OCI-LY3 (cell line): Measurements from ENCODE around the gene ANK2.

Source experiments
- H2AFZ ChIP-seq: fragments of 200-600, 300-600 bp; shearing (Covaris generic); 2 replicates; pipeline ENCODE4 v1.6.0; 2014; ENCODE audit warnings: antibody characterized with exemption, low read depth, low read length
- H3K27ac ChIP-seq: fragments of 200-600, 300-600 bp; sonication (generic); 2 replicates; pipeline ENCODE4 v1.5.1; 2014; ENCODE audit warnings: mild to moderate bottlenecking, low read length, moderate library complexity, mixed read lengths
- H3K27me3 ChIP-seq: fragments of 200-600, 300-600 bp; sonication (generic); 2 replicates; pipeline ENCODE4 v1.6.1; 2014; ENCODE audit warnings: low read depth, low read length, mixed read lengths
- H3K36me3 ChIP-seq: fragments of 200-600, 300-600 bp; sonication (generic); replicated peaks from 2 replicates; pipeline ENCODE3; 2014; ENCODE audit warnings: low read depth, low read length, mixed read lengths
- H3K4me1 ChIP-seq: fragments of 300-600, 200-600 bp; sonication (generic); 2 replicates; pipeline ENCODE4 v1.6.1; 2014; ENCODE audit warnings: low read length, mixed read lengths
- H3K4me2 ChIP-seq: fragments of 200-600, 300-600 bp; sonication (generic); 2 replicates; pipeline ENCODE4 v1.6.1; 2014; ENCODE audit warnings: low read length, mixed read lengths
- H3K4me3 ChIP-seq: fragments of 300-600, 200-600 bp; sonication (generic); 2 replicates; pipeline ENCODE4 v1.5.1; 2014; ENCODE audit warnings: antibody characterized with exemption, mild to moderate bottlenecking, low read length, moderate library complexity
- H3K79me2 ChIP-seq: fragments of 300-600, 200-600 bp; shearing (Covaris generic); 2 replicates; pipeline ENCODE4 v1.6.1; 2014; ENCODE audit warnings: mild to moderate bottlenecking, low read length, mixed read lengths
- H3K9ac ChIP-seq: fragments of 300-600, 200-600 bp; shearing (Covaris generic); 2 replicates; pipeline ENCODE4 v1.6.0; 2014; ENCODE audit warnings: mild to moderate bottlenecking, low read length, moderate library complexity
- H3K9me3 ChIP-seq: fragments of 200-600, 300-600 bp; shearing (Covaris generic); 2 replicates; pipeline ENCODE4 v1.6.1; 2014; ENCODE audit warnings: low read length, mixed read lengths; ENCODE audit not compliant: insufficient read depth
- H4K20me1 ChIP-seq: fragments of 200-600, 300-600 bp; sonication (generic); 2 replicates; pipeline ENCODE4 v1.6.1; 2016; ENCODE audit warnings: low read length, mixed read lengths; ENCODE audit not compliant: insufficient read depth
- CTCF ChIP-seq: fragments of 200-600, 300-600 bp; sonication (generic); IDR thresholded peaks from 2 replicates; pipeline ENCODE4 v1.5.1; 2014; ENCODE audit warnings: antibody characterized with exemption, low read length, low read depth
- EZH2phosphoT487 ChIP-seq: fragments of 200-600 bp; shearing (Covaris generic); IDR thresholded peaks from 2 replicates; pipeline ENCODE4 v1.6.1; 2018; ENCODE audit warnings: antibody characterized with exemption, mixed run types, low read depth

Gene ANK2

GRCh38 chr4:113209652-113210320 is 160.3 kb downstream of the ANK2 start:
- Histone ChIP-seq H3K9ac (no peak overlapping the region), H3K4me3 (no peak overlapping the region), H2AFZ (no peak overlapping the region), H3K27ac (no peak overlapping the region), H3K9me3 (no peaks in the 10 kb centered on the region), H3K27me3 (no peaks in the 10 kb centered on the region), H4K20me1 (no peaks in the 10 kb centered on the region), H3K36me3 (no peaks in the 10 kb centered on the region), H3K79me2 (no peaks in the 10 kb centered on the region), H3K4me1 (peaks cover 14% of the 10 kb centered on the region), H3K4me2 (no peak overlapping the region)
- TF ChIP-seq CTCF (no peak), EZH2phosphoT487 (no peak)

- Histone ChIP-seq H3K4me2 (no peak overlapping the region), H3K9ac (no peak overlapping the region), H3K9me3 (no peaks in the 10 kb centered on the region), H3K27ac (no peak overlapping the region), H3K79me2 (no peaks in the 10 kb centered on the region), H4K20me1 (no peaks in the 10 kb centered on the region), H2AFZ (no peak overlapping the region), H3K36me3 (no peaks in the 10 kb centered on the region), H3K27me3 (no peaks in the 10 kb centered on the region), H3K4me3 (no peak overlapping the region), H3K4me1 (peaks cover 14% of the 10 kb centered on the region)
- TF ChIP-seq EZH2phosphoT487: no peak
- TF ChIP-seq CTCF: no peak
Measured at GRCh38 chr4:113212613-113213012, 163.2 kb downstream of the ANK2 start.

DNA sequence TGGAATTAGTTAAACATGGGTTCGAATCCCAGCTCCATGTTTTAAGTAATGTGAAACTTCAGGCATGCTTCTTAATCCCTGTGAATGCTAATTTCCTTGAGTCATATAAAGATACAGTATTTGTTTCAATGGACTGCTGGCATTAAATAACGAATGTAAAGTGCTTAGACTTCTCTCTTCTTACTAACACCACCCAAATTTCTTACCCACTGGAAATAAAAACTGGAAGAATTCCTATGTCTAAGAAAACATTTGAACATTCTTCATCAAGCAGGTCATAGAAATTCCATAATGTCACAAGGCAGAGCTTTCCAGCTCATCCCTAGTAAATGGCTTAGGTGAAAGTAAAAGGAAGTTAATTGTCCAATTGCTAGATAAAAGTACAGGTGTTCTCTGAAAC is 172.5 kb downstream of the ANK2 start:
- H2AFZ ChIP-seq: no peak overlapping the region
- H3K4me3 ChIP-seq: no peak overlapping the region
- no peaks in the 10 kb centered on the region for H3K36me3 ChIP-seq
- no peaks in the 10 kb centered on the region for H3K4me1 ChIP-seq
- H3K9me3 ChIP-seq: no peaks in the 10 kb centered on the region
- TF ChIP-seq CTCF (no peak), EZH2phosphoT487 (no peak)
- H3K27ac ChIP-seq: no peak overlapping the region
- H3K4me2 ChIP-seq: no peak overlapping the region
- no peaks in the 10 kb centered on the region for H4K20me1 ChIP-seq
- no peaks in the 10 kb centered on the region for H3K27me3 ChIP-seq
- no peaks in the 10 kb centered on the region for H3K79me2 ChIP-seq
- H3K9ac ChIP-seq: no peak overlapping the region

DNA sequence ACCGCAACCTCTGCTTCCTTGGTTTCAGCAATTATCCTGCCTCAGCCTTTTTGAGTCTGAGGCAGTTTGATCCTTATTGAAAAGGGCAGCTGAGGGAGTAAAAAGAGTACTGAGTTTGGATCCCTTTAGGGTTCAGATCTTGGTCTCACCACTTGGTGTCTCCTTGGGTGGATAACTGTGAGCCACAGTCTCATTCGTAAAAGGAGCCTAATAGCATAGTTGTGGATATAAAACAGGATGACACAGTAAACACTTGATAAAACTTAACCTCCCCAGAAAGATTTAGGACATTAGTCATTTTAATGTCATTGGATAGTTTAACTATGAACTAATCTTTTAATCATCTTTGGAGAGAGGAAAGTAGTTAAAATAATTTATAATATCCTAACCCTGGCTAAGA is 173.0 kb downstream of the ANK2 start:
- Histone ChIP-seq H2AFZ (no peak overlapping the region), H4K20me1 (no peaks in the 10 kb centered on the region), H3K9ac (no peak overlapping the region), H3K4me3 (no peak overlapping the region), H3K9me3 (no peaks in the 10 kb centered on the region), H3K4me2 (no peak overlapping the region), H3K79me2 (no peaks in the 10 kb centered on the region), H3K27ac (no peak overlapping the region), H3K27me3 (no peaks in the 10 kb centered on the region), H3K4me1 (no peaks in the 10 kb centered on the region), H3K36me3 (no peaks in the 10 kb centered on the region)
- no peak for TF ChIP-seq EZH2phosphoT487
- no peak for TF ChIP-seq CTCF
